Gastroesophageal sphincter (tissue), 4 donors: ENCODE data around the gene FOXO3. TPM values are rescaled to one million over a fixed set of nuclear protein-coding genes. Genes with fewer than 3 reads are reported as not detected.

Source experiments
- ATAC-seq: fragments of 150-250 bp; one replicate; pipeline ENCODE4 v1.9.1; 2016; ENCODE audit warnings: mild to moderate bottlenecking, moderate library complexity
- H3K27ac ChIP-seq, 4 donors: fragments of 200-600 bp; sonication (generic) in 3 of 4; 1 replicate in 3 of 4; 2 replicates in 1 of 4; pipeline ENCODE4 v1.5.1; 2016 to 2019
- H3K27me3 ChIP-seq: fragments of 200-600 bp; sonication (generic); one replicate; pipeline ENCODE4 v1.5.1; 2019
- H3K36me3 ChIP-seq, 2 donors: fragments of 200-600 bp; sonication (generic); one replicate each; pipeline ENCODE4 v1.5.1; 2019; ENCODE audit warnings: control low read depth in 1 of 2
- H3K4me1 ChIP-seq, 3 donors: fragments of 200-600 bp; sonication (generic); 1 replicate in 2 of 3; 2 replicates in 1 of 3; pipeline ENCODE4 v1.5.1; 2016 to 2019; ENCODE audit warnings: control low read depth in 2 of 3
- H3K4me3 ChIP-seq, 2 donors: fragments of 200-600 bp; sonication (generic); one replicate each; pipeline ENCODE4 v1.5.1; 2019; ENCODE audit warnings: mild to moderate bottlenecking in 1 of 2, moderate library complexity in 1 of 2
- H3K9me3 ChIP-seq, 3 donors: fragments of 200-600 bp; sonication (generic); one replicate each; pipeline ENCODE4 v1.5.1; 2017 to 2019; ENCODE audit warnings: control low read depth in 2 of 3
- EP300 ChIP-seq: sonication (generic); formaldehyde crosslinking; IDR thresholded peaks from one replicate; pipeline ENCODE4 v1.6.1; 2017; ENCODE audit warnings: antibody characterized with exemption, mild to moderate bottlenecking
- POLR2A ChIP-seq, 2 donors: fragments of 450-650 bp; IDR thresholded peaks; one replicate each; pipeline ENCODE4 v1.6.1; 2017; ENCODE audit warnings: antibody characterized with exemption in 2 of 2, mild to moderate bottlenecking in 2 of 2, moderate library complexity in 1 of 2
- POLR2AphosphoS5 ChIP-seq: sonication (generic); formaldehyde crosslinking; IDR thresholded peaks from one replicate; pipeline ENCODE4 v1.6.1; 2017; ENCODE audit warnings: antibody characterized with exemption
- whole genome bisulfite sequencing, 2 donors: methylation state at CpG; one replicate each; pipeline ENCODE4 v1.1.5; 2018; ENCODE audit warnings: low coverage in 1 of 2; 5-methylcytosine and 5-hydroxymethylcytosine counted together
- total RNA-seq, 4 donors: library from RNA; depleted of rRNA; stranded (reverse); fragments of >200 nt; gene quantifications; one replicate each; pipeline ENCODE4 v1.1.0, GENCODE V29; 2016
- TF ChIP-seq, protein P1 (sequence below), 4 experiments: fragments of 200-600 bp in 2 of 4; fragments of 450-650 bp in 2 of 4; sonication (generic) in 1 of 4; IDR thresholded peaks; one replicate each; pipeline ENCODE4 v1.5.1; 2017 to 2019; ENCODE audit warnings: antibody characterized with exemption in 4 of 4, mild to moderate bottlenecking in 2 of 4, moderate library complexity in 2 of 4

Gene FOXO3
- total RNA-seq, 4 donors from 2014 or later = 93.7 to 122 (median 114) TPM

DNA sequence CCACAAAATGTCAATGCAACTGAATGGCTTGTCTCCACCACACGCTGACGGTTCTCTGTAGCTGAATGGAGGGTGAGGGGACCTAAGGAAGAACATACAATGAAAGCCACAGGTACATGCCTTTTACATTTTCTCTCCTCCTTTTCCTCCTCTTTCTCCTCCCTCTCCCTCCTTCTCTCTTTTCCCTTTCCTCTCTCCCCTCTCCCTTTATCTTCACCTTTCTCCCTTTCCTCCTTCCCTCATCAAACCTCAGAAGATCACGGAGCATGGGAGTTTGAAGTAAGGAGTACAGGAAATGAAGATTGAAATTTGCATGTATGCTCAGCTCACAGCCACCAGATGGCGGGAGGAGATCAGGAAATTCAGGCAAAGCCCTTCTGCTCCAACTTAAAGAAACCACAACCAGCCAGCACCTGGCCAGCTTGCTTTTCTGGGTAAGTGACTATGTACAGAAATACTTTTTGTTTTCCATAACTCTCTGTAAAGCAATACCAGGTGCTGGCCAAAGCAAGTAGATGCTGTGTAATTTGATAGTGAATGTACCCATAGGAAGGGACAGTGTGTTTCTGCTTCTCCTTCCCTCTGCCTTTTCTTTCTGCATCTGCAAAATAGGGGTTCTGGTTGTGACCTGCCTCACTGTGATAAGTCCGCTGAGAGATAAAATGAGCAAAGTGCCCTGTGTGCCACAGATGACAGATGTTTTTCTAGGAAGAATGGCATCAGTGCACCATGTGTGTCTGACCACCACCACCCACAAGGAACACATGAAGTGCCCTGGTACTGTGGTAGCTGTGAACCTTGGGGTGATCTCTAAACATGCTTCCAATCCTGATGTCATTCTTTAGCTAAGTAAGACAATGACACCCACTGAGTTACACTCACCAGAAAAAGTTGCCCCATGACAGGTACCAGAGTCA is 18.6 kb upstream of the FOXO3 start:
- Histone ChIP-seq H3K4me3 (no peak overlapping the region), H3K27ac (no peak overlapping the region), H3K36me3 (no peaks in the 10 kb centered on the region), H3K4me1 (peaks cover 0 to 27% (median 0%) of the 10 kb centered on the region in 3 donors), H3K9me3 (peaks cover 0 to 3% (median 0%) of the 10 kb centered on the region in 3 donors), H3K27me3 (no peaks in the 10 kb centered on the region)
- TF ChIP-seq, protein P1, sequence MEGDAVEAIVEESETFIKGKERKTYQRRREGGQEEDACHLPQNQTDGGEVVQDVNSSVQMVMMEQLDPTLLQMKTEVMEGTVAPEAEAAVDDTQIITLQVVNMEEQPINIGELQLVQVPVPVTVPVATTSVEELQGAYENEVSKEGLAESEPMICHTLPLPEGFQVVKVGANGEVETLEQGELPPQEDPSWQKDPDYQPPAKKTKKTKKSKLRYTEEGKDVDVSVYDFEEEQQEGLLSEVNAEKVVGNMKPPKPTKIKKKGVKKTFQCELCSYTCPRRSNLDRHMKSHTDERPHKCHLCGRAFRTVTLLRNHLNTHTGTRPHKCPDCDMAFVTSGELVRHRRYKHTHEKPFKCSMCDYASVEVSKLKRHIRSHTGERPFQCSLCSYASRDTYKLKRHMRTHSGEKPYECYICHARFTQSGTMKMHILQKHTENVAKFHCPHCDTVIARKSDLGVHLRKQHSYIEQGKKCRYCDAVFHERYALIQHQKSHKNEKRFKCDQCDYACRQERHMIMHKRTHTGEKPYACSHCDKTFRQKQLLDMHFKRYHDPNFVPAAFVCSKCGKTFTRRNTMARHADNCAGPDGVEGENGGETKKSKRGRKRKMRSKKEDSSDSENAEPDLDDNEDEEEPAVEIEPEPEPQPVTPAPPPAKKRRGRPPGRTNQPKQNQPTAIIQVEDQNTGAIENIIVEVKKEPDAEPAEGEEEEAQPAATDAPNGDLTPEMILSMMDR (IDR thresholded peaks at IDR 0.05) = peak; percentile 77 to 96 (median 87)
- TF ChIP-seq POLR2A (IDR thresholded peaks at IDR 0.05) = no peak
- 11 to 20% methylated on average over 5 of the region's 5 CpGs for WGBS, 2 donors
- ATAC-seq = peak; percentile 64

DNA sequence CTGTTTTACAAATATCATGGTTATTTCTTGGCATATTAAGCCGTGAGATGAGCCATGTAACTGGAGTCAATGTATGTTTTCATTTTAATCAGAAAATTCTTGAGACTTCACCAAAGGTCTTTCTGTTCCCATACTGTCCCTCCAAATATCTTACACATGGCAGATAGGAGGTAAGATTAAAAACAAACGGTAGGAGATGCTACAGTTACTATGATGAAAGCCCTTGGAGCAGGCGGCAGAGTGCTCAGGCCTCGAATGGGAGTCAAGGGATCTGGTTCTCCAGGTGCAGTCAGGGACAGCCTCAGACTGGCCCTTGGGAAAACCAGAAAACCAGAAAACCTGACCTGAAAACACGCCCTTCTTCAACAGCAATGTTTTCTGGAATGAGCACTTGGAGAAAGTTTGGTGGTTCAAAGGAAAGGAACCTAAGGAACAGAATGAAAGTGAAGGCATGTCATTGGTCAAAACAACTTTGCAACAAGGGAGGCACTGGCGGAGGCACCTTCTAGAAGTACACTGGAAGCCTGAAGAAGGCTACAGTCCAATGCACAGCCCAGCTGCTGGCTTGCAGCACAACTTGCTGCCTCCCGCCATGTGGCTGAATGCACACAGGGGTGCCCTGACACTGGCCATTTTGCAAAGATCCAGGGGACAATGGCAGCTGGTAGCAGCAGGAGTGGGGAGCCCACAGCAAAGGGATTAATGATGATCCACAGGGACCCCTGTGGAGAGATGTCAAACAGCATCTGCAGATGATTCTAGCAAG is 17.4 kb upstream of the FOXO3 start:
- Histone ChIP-seq H3K4me1 (peaks cover 0 to 27% (median 0%) of the 10 kb centered on the region in 3 donors), H3K27ac (peak overlapping the region in 1 of 4 donors; percentile 65), H3K9me3 (peaks cover 0 to 3% (median 0%) of the 10 kb centered on the region in 3 donors), H3K36me3 (no peaks in the 10 kb centered on the region), H3K27me3 (no peaks in the 10 kb centered on the region), H3K4me3 (no peak overlapping the region)
- TF ChIP-seq, protein P1 (IDR thresholded peaks at IDR 0.05) = no peak
- TF ChIP-seq POLR2A (IDR thresholded peaks at IDR 0.05) (no peak), POLR2AphosphoS5 (no peak), EP300 (no peak)
- 83 to 95% methylated on average over 3 to 4 of the region's 7 CpGs for WGBS, 2 donors
- ATAC-seq = no peak

DNA sequence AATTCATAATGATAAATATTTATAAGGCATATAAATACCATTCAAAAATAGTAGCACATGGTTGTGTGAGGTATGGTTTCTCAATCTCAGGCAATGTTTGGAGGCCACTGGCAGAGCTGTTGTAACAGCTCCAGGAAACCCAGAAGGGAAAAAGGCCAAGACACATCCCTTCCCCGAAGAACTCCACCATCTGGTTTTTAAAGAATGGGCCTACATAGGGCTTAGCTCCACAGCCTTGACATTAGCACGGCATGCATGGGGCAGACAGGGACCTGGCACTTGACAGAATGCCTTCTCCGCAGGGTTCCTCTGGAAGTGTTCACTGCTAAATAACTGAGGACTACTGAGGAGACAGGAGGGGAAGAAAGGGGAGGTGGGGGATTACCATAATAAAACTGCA is 16.1 kb upstream of the FOXO3 start:
- WGBS, 2 donors = 20 to 67% methylated on average over 1 to 3 of the region's 3 CpGs
- peak overlapping the region in 3 of 4 donors; percentile 54 to 67 (median 65) for H3K27ac ChIP-seq
- peaks cover 0 to 3% (median 0%) of the 10 kb centered on the region in 3 donors for H3K9me3 ChIP-seq
- H3K36me3 ChIP-seq = no peaks in the 10 kb centered on the region
- ATAC-seq = peak; percentile 72
- peaks cover 0 to 29% (median 0%) of the 10 kb centered on the region in 3 donors for H3K4me1 ChIP-seq
- H3K27me3 ChIP-seq = no peaks in the 10 kb centered on the region
- TF ChIP-seq POLR2A (IDR thresholded peaks at IDR 0.05) (no peak), EP300 (no peak), POLR2AphosphoS5 (peak; percentile 79)
- TF ChIP-seq, protein P1 (IDR thresholded peaks at IDR 0.05) = no peak
- H3K4me3 ChIP-seq = no peak overlapping the region

DNA sequence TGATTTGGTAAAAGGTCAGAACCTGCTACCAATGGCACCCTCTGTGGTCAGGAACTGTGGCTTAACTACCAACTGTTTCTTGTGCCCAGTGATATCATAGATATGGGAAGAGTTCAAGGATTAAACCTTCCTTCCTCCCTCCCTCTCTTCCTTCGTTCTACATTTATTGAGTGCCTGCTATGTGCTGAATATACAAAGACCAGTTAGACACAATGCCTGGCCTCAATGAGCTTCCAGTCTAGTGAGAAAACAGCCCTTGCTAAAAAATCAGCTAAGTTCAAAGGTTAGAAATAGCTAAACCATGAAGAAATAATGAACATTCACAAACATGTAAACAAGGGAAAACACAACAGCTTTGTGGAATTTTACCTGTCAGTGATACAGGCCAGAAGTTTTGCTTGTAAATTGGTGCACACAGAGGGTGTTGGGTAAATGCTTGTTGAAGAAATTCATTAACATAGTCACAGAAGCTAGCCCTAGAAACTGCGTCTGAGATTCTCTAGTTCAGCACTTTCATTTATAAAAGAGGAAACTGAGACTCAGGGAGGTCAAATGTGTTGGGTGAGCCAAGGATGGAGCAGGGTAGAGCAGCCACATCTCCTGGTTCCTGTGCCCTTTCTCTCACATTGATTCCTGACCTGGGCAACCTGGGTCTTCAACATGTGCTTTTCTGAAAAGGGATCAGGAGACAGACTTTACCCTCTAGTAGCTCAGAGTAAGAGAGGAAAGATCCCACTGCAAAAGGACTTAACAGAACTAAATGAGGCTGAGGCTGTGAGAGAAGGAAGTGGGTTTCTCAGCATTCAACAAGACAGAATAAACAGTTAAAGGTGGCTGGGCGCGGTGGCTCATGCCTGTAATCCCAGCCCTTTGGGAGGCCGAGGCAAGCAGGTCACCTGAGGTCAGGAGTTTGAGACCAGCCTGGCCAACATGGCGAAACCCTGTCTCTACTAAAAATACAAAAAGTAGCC is 14.4 kb upstream of the FOXO3 start:
- no peak overlapping the region for H3K4me3 ChIP-seq
- no peaks in the 10 kb centered on the region for H3K9me3 ChIP-seq
- H3K27ac ChIP-seq = peak overlapping the region in 1 of 4 donors; percentile 54
- no peaks in the 10 kb centered on the region for H3K36me3 ChIP-seq
- H3K27me3 ChIP-seq = no peaks in the 10 kb centered on the region
- ATAC-seq = no peak
- TF ChIP-seq POLR2AphosphoS5 (no peak), EP300 (no peak), POLR2A (IDR thresholded peaks at IDR 0.05) (no peak)
- TF ChIP-seq, protein P1 (IDR thresholded peaks at IDR 0.05) = no peak
- peaks cover 0 to 37% (median 0%) of the 10 kb centered on the region in 3 donors for H3K4me1 ChIP-seq
- WGBS, 2 donors = 72 to 85% methylated on average over 2 to 6 of the region's 6 CpGs
